Suppressor macrophage (primary cell): Measurements from ENCODE around the gene SYT6.
"Not testable (repeated sequence)": the region's sequence is repeated elsewhere in the genome, so short reads cannot be mapped to it uniquely, and the experiment has no call there.

ENCODE experiments used
- DNase-seq, 4 experiments: peaks; one replicate each; pipeline ENCODE4 v3.0.0-alpha.2; 2020 to 2022

The SYT6 gene

GRCh38 chr1:114069762-114070161, 83.9 kb downstream of the SYT6 start:
- DNase-seq = not testable (repeated sequence)

- not testable (repeated sequence) for DNase-seq
Observed at GRCh38 chr1:114068684-114069083, 85.0 kb downstream of the SYT6 start.

DNA sequence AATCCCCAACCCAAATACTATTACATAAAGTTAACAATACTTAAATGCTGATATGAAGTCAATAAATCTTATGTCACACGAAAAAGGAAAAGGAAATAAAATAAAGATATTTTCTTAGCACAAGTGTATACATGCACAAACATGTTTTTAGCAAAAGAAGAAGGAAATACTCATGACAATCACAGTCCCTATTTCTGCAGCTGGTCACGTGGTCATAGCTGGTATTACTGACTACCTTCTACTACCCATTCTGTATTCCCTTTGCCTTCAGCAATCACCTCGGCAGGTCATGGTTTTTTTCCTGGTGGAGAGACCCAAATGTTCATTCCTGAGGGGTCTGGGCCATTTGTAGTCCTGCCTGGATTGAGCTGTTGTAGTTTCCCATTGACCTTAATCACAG, 88.0 kb downstream of the SYT6 start:
- DNase-seq = peak; percentile 19 to 66 (median 38)

DNA sequence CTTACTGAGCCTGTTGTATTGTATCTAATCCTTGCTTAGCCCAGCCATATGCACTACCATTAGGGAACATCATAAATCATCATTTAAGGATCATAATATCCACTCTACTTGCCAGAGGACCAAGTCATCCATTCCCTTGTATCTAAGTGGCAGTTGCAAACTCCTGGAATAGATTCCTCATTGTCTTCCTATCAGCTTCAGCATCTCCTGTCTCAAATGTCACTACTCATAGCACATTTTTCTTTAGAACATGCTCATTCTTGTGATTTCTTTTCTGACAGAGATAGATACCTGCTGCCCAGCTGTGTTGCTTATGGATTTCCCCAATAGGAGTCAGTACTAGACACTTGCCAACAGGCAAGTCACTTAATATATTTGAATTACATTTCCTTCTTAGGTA, 90.1 kb downstream of the SYT6 start:
- no peak for DNase-seq

DNA sequence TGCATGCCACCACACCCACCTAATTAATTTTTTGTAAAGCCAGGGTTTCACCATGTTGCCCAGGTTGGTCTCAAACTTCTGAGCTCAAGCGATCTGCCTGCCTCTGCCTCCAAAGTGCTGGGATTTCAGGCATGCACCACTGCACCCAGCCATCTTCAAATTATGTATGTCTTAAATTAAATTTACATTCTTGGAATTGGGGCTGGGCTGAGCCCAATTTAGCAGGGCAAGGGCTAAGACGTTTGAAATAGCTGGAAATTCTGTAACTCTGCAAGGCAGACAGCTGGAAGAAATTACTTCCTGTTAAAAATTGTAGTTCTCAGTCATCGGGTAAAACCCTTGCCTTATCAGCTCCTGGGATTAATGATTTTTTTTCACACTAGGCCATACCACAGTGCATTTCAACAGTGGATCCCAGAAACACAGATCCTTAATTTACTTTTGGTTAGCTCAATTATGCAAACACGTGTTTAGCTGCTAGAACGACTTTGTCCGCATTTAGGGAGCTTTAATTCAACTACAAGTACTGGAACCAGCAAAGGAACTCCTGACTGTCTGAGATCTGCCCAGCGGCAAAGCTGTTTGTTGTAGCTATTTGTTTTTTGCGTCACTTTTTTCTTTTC, 91.1 kb downstream of the SYT6 start:
- DNase-seq = no peak

- DNase-seq = no peak
Observed at GRCh38 chr1:114061121-114061830, 92.4 kb downstream of the SYT6 start.

GRCh38 chr1:114058236-114058635, 95.4 kb downstream of the SYT6 start:
- DNase-seq = not testable (repeated sequence)

GRCh38 chr1:114054148-114054547, 99.5 kb downstream of the SYT6 start:
- no peak for DNase-seq

DNA sequence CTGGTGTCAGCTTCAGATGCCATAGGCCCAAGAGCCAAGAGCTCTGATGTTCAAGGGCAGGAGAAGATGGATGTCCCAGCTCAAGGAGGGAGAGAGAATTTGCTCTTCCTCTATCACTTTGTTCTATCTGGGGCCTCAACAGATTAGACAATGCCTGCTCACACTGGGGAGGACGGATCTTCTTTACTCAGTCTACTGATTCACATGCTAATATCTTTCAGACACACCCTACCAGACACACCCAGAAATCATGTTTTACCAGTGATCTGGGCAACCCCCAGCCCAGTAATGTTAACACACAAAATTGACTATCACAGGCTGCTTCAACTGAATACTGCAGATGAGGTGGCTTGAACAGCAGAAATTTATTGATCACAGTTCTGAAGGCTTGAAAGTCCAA, 105.4 kb downstream of the SYT6 start:
- DNase-seq = no peak

DNA sequence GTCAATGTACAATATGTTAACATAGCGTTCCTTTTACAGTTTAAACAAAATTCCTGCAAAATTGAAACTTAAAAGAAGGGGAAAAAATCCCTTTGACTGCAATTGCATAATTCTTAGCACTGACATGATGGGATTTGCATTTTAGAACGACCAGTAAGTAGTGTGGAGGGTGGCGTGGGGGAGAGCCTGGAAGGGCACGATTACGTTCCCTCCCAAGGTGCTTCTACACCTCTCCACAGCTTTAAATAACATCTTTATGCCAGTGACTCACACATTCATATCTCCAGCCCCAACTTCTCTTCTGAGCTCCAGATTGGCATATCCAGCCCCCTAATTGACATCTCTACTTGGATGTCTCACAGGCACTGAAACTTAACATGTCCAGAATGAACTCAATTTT, 110.1 kb downstream of the SYT6 start:
- DNase-seq = no peak

- no peak for DNase-seq
Observed at GRCh38 chr1:114043054-114043453, 110.6 kb downstream of the SYT6 start.

GRCh38 chr1:114040273-114041015, 113.2 kb downstream of the SYT6 start:
- peak; percentile 63 to 91 (median 78) for DNase-seq
